IgD-negative memory B cell (primary cell): Measurements from ENCODE around the gene TEX51. TPM values are rescaled to one million over a fixed set of nuclear protein-coding genes. Genes with fewer than 3 reads are reported as not detected.

Source experiments
- H3K27ac Mint-ChIP-seq, 3 donors: one replicate each; pipeline ENCODE4 v1.8.0; 2020 to 2022; ENCODE audit warnings: mild to moderate bottlenecking in 3 of 3, mixed read lengths in 3 of 3, moderate library complexity in 1 of 3
- H3K27me3 Mint-ChIP-seq: one replicate; pipeline ENCODE4 v1.8.0; 2021; ENCODE audit warnings: mixed read lengths
- H3K36me3 Mint-ChIP-seq: one replicate; pipeline ENCODE4 v1.8.0; 2020; ENCODE audit warnings: mild to moderate bottlenecking, mixed read lengths
- H3K4me1 Mint-ChIP-seq, 3 donors: one replicate each; pipeline ENCODE4 v1.8.0; 2020 to 2022; ENCODE audit warnings: mixed read lengths in 3 of 3, mild to moderate bottlenecking in 1 of 3
- H3K4me3 Mint-ChIP-seq, 4 donors: one replicate each; pipeline ENCODE4 v1.8.0; 2020 to 2022; ENCODE audit warnings: mild to moderate bottlenecking in 4 of 4, mixed read lengths in 4 of 4, moderate library complexity in 3 of 4
- H3K9me3 Mint-ChIP-seq, 3 donors: one replicate each; pipeline ENCODE4 v1.8.0; 2020 to 2021; ENCODE audit warnings: mixed read lengths in 3 of 3, mild to moderate bottlenecking in 1 of 3
- polyA plus RNA-seq: library from polyadenylated mRNA; unstranded; fragments of 300-500 nt; fragmentation: Illumina TruSeq; gene quantifications from one replicate; pipeline ENCODE4 v1.2.3, GENCODE V29; 2021

Gene TEX51
- polyA plus RNA-seq, 1 donor from 2014 or later, result not detected

- Mint-ChIP-seq H3K4me1 (no peaks in the 10 kb centered on the region), H3K36me3 (no peaks in the 10 kb centered on the region), H3K4me3 (no peak overlapping the region), H3K27me3 (peaks cover 22% of the 10 kb centered on the region), H3K27ac (no peak overlapping the region), H3K9me3 (peaks cover 3 to 18% (median 4%) of the 10 kb centered on the region in 3 donors)
Observed at GRCh38 chr2:126933711-126934091, 35.0 kb downstream of the TEX51 start.

- Mint-ChIP-seq H3K27ac (no peak overlapping the region), H3K4me1 (no peaks in the 10 kb centered on the region), H3K4me3 (no peak overlapping the region), H3K36me3 (no peaks in the 10 kb centered on the region), H3K9me3 (peaks cover 2 to 10% (median 4%) of the 10 kb centered on the region in 3 donors), H3K27me3 (peaks cover 23% of the 10 kb centered on the region)
Observed at GRCh38 chr2:126934809-126935208, 36.1 kb downstream of the TEX51 start.

GRCh38 chr2:126935774-126936173 lies 37.1 kb downstream of the TEX51 start:
- H3K36me3 Mint-ChIP-seq, result no peaks in the 10 kb centered on the region
- peaks cover 25% of the 10 kb centered on the region for H3K27me3 Mint-ChIP-seq
- H3K4me3 Mint-ChIP-seq, result no peak overlapping the region
- no peak overlapping the region for H3K27ac Mint-ChIP-seq
- no peaks in the 10 kb centered on the region for H3K4me1 Mint-ChIP-seq
- peaks cover 0 to under 1% (median under 1%) of the 10 kb centered on the region in 3 donors for H3K9me3 Mint-ChIP-seq

- H3K9me3 Mint-ChIP-seq, result no peaks in the 10 kb centered on the region
- H3K4me1 Mint-ChIP-seq, result no peaks in the 10 kb centered on the region
- H3K27ac Mint-ChIP-seq, result no peak overlapping the region
- H3K27me3 Mint-ChIP-seq, result peaks cover 25% of the 10 kb centered on the region
- no peaks in the 10 kb centered on the region for H3K36me3 Mint-ChIP-seq
- H3K4me3 Mint-ChIP-seq, result no peak overlapping the region
Observed at GRCh38 chr2:126936219-126936723, 37.6 kb downstream of the TEX51 start.

- H3K27ac Mint-ChIP-seq, result no peak overlapping the region
- peaks cover 16% of the 10 kb centered on the region for H3K27me3 Mint-ChIP-seq
- H3K9me3 Mint-ChIP-seq, result peaks cover 0 to 7% (median 2%) of the 10 kb centered on the region in 3 donors
- H3K4me3 Mint-ChIP-seq, result no peak overlapping the region
- H3K4me1 Mint-ChIP-seq, result no peaks in the 10 kb centered on the region
- peaks cover 1% of the 10 kb centered on the region for H3K36me3 Mint-ChIP-seq
Observed at GRCh38 chr2:126940331-126940730, 41.6 kb downstream of the TEX51 start.

GRCh38 chr2:126942427-126943203 lies 43.9 kb downstream of the TEX51 start:
- peaks cover 14% of the 10 kb centered on the region for H3K27me3 Mint-ChIP-seq

GRCh38 chr2:126943612-126944348 lies 45.1 kb downstream of the TEX51 start:
- Mint-ChIP-seq H3K27ac (no peak overlapping the region), H3K27me3 (peaks cover 7% of the 10 kb centered on the region), H3K4me1 (no peaks in the 10 kb centered on the region), H3K4me3 (no peak overlapping the region), H3K36me3 (peaks cover 1% of the 10 kb centered on the region), H3K9me3 (peaks cover 0 to 7% (median 2%) of the 10 kb centered on the region in 3 donors)

More at GRCh38 chr2:126942427-126943203, 43.9 kb downstream of the TEX51 start:
- H3K36me3 Mint-ChIP-seq, result peaks cover 1% of the 10 kb centered on the region
- no peaks in the 10 kb centered on the region for H3K4me1 Mint-ChIP-seq
- peak overlapping the region in 1 of 3 donors; percentile 43 for H3K27ac Mint-ChIP-seq
- H3K4me3 Mint-ChIP-seq, result no peak overlapping the region
- H3K9me3 Mint-ChIP-seq, result peaks cover 0 to 7% (median 2%) of the 10 kb centered on the region in 3 donors

GRCh38 chr2:126945118-126945517 lies 46.4 kb downstream of the TEX51 start:
- Mint-ChIP-seq H3K4me1 (no peaks in the 10 kb centered on the region), H3K9me3 (peaks cover 0 to 7% (median 2%) of the 10 kb centered on the region in 3 donors), H3K27me3 (peaks cover 5% of the 10 kb centered on the region), H3K4me3 (no peak overlapping the region), H3K36me3 (peaks cover 1% of the 10 kb centered on the region), H3K27ac (no peak overlapping the region)

- Mint-ChIP-seq H3K27ac (peak overlapping the region in 1 of 3 donors; percentile 18), H3K4me1 (no peaks in the 10 kb centered on the region), H3K36me3 (peaks cover 1% of the 10 kb centered on the region), H3K9me3 (peaks cover 0 to 10% (median 2%) of the 10 kb centered on the region in 3 donors), H3K27me3 (peaks cover 5% of the 10 kb centered on the region), H3K4me3 (no peak overlapping the region)
Observed at GRCh38 chr2:126946318-126947102, 47.8 kb downstream of the TEX51 start.

- Mint-ChIP-seq H3K4me3 (no peak overlapping the region), H3K36me3 (peaks cover 1% of the 10 kb centered on the region), H3K27me3 (peaks cover 5% of the 10 kb centered on the region)
Observed at GRCh38 chr2:126947103-126947429, 48.4 kb downstream of the TEX51 start.

GRCh38 chr2:126949775-126950174 lies 51.1 kb downstream of the TEX51 start:
- Mint-ChIP-seq H3K4me1 (no peaks in the 10 kb centered on the region), H3K27ac (no peak overlapping the region), H3K9me3 (peaks cover 0 to 3% (median 0%) of the 10 kb centered on the region in 3 donors), H3K27me3 (peaks cover 5% of the 10 kb centered on the region), H3K36me3 (peaks cover 1% of the 10 kb centered on the region), H3K4me3 (no peak overlapping the region)

More at GRCh38 chr2:126947103-126947429, 48.4 kb downstream of the TEX51 start:
- H3K27ac Mint-ChIP-seq, result peak overlapping the region in 1 of 3 donors; percentile 18
- H3K4me1 Mint-ChIP-seq, result no peaks in the 10 kb centered on the region
- H3K9me3 Mint-ChIP-seq, result peaks cover 0 to 10% (median 2%) of the 10 kb centered on the region in 3 donors

GRCh38 chr2:126950504-126950903 lies 51.8 kb downstream of the TEX51 start:
- Mint-ChIP-seq H3K4me1 (no peaks in the 10 kb centered on the region), H3K4me3 (no peak overlapping the region), H3K9me3 (peaks cover 0 to 3% (median 0%) of the 10 kb centered on the region in 3 donors), H3K36me3 (no peaks in the 10 kb centered on the region), H3K27me3 (peaks cover 5% of the 10 kb centered on the region), H3K27ac (no peak overlapping the region)
